Pulmonary artery endothelial cell (primary cell): ENCODE results near the gene SLC25A15. TPM values are rescaled to one million over a fixed set of nuclear protein-coding genes. Genes with fewer than 3 reads are reported as not detected.
"Not testable (repeated sequence)": the region's sequence is repeated elsewhere in the genome, so short reads cannot be mapped to it uniquely, and the experiment has no call there.

ENCODE experiments used
- DNase-seq: peaks from one replicate; pipeline ENCODE4 v3.0.0-alpha.2; 2011; ENCODE audit warnings: low read depth, low spot score
- total RNA-seq: library from RNA; depleted of rRNA; stranded (reverse); fragments of >200 nt; gene quantifications from 2 replicates; pipeline ENCODE4 v1.2.3, GENCODE V29; 2014

Gene SLC25A15
- total RNA-seq, 1 donor from 2014 or later: 28.8 TPM

- DNase-seq: no peak
Observed at GRCh38 chr13:40813667-40814454, 24.4 kb downstream of the SLC25A15 start.

GRCh38 chr13:40814803-40815202 is 25.4 kb downstream of the SLC25A15 start:
- no peak for DNase-seq

- DNase-seq: no peak
Observed at GRCh38 chr13:40818926-40819325, 29.5 kb downstream of the SLC25A15 start.

- no peak for DNase-seq
Observed at GRCh38 chr13:40819797-40820315, 30.4 kb downstream of the SLC25A15 start.

- not testable (repeated sequence) for DNase-seq
Observed at GRCh38 chr13:40839725-40840124, 50.3 kb downstream of the SLC25A15 start.

- not testable (repeated sequence) for DNase-seq
Observed at GRCh38 chr13:40840955-40841354, 51.5 kb downstream of the SLC25A15 start.

Other genes with a start within 250 kb of the SLC25A15 start
- gene FOXO1, start 123.0 kb upstream of the SLC25A15 start, total RNA-seq: 23.5 and 25.2 TPM in 2 replicates
- gene MRPS31, start 18.4 kb upstream of the SLC25A15 start, total RNA-seq: 12.8 and 16.5 TPM in 2 replicates
- 63.6 and 71.3 TPM in 2 replicates for gene ELF1, start 229.7 kb downstream of the SLC25A15 start, total RNA-seq